Measurements from ENCODE around the gene CCR5AS.
"Not testable (repeated sequence)": the region's sequence is repeated elsewhere in the genome, so short reads cannot be mapped to it uniquely, and the experiment has no call there.

The CCR5AS gene

GRCh38 chr3:46353090-46353489 lies 53.8 kb downstream of the CCR5AS start:
- no peak for DNase-seq

- DNase-seq = no peak
These were observed 55.2 kb downstream of the CCR5AS start for GRCh38 chr3:46351646-46352045.

- no peak for DNase-seq
These were observed 56.7 kb downstream of the CCR5AS start for GRCh38 chr3:46350262-46350565.

- peak; percentile 44 for DNase-seq
These were observed 57.2 kb downstream of the CCR5AS start for GRCh38 chr3:46349484-46350261.

GRCh38 chr3:46348823-46349482 lies 57.9 kb downstream of the CCR5AS start:
- DNase-seq = no peak

GRCh38 chr3:46344476-46344875 lies 62.4 kb downstream of the CCR5AS start:
- no peak for DNase-seq

- no peak for DNase-seq
These were observed 68.0 kb downstream of the CCR5AS start for GRCh38 chr3:46338840-46339239.

- no peak for DNase-seq
These were observed 69.0 kb downstream of the CCR5AS start for GRCh38 chr3:46337911-46338310.

GRCh38 chr3:46335541-46335940 lies 71.3 kb downstream of the CCR5AS start:
- no peak for DNase-seq

GRCh38 chr3:46334741-46335478 lies 72.0 kb downstream of the CCR5AS start:
- DNase-seq = no peak

- not testable (repeated sequence) for DNase-seq
These were observed 76.2 kb downstream of the CCR5AS start for GRCh38 chr3:46330676-46331075.

GRCh38 chr3:46325645-46326300 lies 81.1 kb downstream of the CCR5AS start:
- no peak for DNase-seq

- no peak for DNase-seq
These were observed 82.8 kb downstream of the CCR5AS start for GRCh38 chr3:46324036-46324435.

- DNase-seq = no peak
These were observed 85.3 kb downstream of the CCR5AS start for GRCh38 chr3:46321461-46322104.

- no peak for DNase-seq
These were observed 88.5 kb downstream of the CCR5AS start for GRCh38 chr3:46318207-46318927.

- no peak for DNase-seq
These were observed 90.7 kb downstream of the CCR5AS start for GRCh38 chr3:46316206-46316605.

- DNase-seq = no peak
These were observed 92.3 kb downstream of the CCR5AS start for GRCh38 chr3:46314517-46314916.
